GM12801 (cell line): ENCODE results near the gene CACNA1C.

Experiments
- TF ChIP-seq, protein P1 (sequence below): IDR thresholded peaks from one replicate; pipeline ENCODE4 v1.5.1; 2011; ENCODE audit warnings: control low read depth; ENCODE audit not compliant: insufficient read length; ENCODE audit errors: extremely low read depth

CACNA1C gene

DNA sequence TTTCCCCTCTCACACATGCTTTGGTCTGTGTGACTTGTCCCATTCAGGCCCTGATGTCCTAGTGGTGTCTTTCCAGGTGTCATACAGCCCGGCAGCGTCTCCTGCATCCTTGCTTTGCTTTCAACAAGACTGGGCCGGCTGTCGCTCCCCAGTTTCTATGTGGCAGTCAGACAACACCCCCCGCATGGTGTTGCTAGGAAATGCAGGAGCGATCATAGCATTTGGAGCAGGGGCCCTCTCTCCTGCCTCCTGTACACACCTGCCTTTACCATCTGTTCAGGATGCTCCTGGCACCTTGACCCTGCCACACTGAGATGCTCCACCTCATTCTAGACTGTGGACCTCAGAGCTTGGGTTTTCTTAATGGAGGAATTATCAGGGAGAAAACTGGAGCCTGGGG lies 29.5 kb downstream of the CACNA1C start:
- TF ChIP-seq, protein P1, sequence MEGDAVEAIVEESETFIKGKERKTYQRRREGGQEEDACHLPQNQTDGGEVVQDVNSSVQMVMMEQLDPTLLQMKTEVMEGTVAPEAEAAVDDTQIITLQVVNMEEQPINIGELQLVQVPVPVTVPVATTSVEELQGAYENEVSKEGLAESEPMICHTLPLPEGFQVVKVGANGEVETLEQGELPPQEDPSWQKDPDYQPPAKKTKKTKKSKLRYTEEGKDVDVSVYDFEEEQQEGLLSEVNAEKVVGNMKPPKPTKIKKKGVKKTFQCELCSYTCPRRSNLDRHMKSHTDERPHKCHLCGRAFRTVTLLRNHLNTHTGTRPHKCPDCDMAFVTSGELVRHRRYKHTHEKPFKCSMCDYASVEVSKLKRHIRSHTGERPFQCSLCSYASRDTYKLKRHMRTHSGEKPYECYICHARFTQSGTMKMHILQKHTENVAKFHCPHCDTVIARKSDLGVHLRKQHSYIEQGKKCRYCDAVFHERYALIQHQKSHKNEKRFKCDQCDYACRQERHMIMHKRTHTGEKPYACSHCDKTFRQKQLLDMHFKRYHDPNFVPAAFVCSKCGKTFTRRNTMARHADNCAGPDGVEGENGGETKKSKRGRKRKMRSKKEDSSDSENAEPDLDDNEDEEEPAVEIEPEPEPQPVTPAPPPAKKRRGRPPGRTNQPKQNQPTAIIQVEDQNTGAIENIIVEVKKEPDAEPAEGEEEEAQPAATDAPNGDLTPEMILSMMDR = no peak

DNA sequence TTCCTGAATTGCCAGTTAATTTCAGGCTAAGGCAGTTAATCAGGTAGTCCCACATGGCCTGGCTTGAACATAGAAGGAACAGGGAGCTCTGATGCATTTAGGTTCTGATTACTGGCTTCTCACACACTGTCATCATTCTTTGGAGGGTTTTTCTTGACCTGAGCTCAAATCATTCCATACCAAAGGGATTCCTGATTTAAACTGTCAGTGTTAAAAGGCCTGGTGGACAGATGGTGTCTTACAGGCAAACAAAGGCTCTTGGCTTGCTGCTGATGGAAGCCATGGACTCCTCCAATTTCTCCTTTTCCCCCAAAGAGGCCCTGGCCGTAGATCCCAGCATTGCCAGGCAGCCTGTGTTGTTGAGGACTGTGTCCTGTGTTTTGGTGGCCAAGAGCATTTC lies 30.2 kb downstream of the CACNA1C start:
- TF ChIP-seq, protein P1 = no peak

DNA sequence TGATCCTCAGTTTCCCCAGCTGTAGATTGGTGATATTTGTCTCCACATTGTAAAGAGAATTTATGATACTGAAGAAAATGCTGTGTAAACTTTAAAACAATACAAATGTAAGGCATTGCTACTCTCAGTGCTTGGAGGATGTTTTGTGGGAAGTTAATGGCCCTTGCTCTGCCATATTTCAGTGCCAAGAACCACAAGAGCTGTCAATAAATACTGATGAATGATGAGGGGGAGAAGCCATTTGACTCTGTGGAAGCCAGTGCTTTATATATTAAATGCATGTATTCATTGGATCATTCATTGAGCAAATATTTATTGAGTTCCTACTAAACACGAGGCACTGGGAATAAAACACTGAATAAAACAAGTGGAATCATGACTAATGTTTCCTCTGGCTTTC lies 30.8 kb downstream of the CACNA1C start:
- TF ChIP-seq, protein P1 = no peak

DNA sequence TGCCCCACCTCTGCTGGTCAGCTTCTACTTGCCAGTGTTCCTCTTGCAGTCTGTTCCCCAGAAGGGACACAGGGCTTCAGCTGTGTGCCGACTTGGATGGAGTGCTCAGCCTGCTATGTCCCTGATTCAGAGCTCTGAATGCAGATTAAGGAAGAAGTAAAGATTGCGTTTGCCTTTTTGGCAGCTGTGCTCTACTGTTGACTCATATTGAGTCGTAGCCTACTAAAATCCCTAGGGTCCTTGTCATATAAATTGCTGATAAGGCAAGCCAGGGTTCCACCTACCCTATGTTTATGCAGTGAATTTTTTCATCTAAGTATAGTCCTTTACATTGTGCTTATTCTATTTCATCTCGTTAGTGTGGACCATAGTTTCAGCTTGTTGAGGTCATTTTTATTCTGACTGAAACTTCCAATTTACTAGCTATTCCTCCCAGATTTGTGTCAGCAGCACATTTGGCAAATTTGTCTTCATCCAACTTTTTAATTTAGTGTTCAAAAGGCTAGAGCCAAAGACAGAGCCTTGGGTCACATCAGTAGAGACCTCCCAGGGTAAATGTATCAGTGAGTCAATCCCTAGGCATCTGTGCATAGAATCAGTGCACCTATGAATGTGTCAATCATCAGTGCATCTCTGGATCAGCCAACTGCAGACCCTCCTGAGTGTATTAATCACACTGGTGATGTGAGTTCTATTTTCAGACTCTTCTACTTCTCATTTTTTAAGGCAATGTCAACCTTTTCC lies 31.9 kb downstream of the CACNA1C start:
- TF ChIP-seq, protein P1 = no peak

DNA sequence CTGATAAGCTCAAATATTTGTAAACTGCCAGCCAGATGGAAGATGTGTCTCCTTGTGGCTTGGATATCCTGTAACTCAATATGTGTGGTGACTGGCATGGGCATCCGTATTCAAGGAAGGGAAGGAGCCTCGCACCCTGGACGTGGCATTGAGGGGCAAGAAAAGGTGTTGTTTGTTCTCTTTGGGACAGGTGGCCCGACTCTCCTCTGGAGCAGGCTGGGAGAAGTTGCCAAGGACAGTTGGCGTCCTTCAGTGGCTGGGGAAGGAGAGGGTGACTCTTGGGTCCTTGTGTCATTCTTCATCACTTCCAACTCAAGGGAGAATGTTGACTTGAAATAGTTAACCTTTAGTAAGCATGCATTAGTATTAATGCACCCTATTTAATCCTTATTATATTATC lies 39.6 kb downstream of the CACNA1C start:
- TF ChIP-seq, protein P1 = no peak

- TF ChIP-seq, protein P1 = no peak
Observed at GRCh38 chr12:2092890-2093289, 40.1 kb downstream of the CACNA1C start.

GRCh38 chr12:2094597-2094996 lies 41.8 kb downstream of the CACNA1C start:
- TF ChIP-seq, protein P1 = no peak
